GM18507 (cell line): Measurements from ENCODE around the gene MCUR1.
A peak's percentile ranks its signal among the peaks of the same experiment; 100 is the strongest.
"Not testable (repeated sequence)": the region's sequence is repeated elsewhere in the genome, so short reads cannot be mapped to it uniquely, and the experiment has no call there.

ENCODE experiments used
- DNase-seq: peaks from one replicate; pipeline ENCODE4 v3.0.0; 2011; ENCODE audit warnings: low read depth; ENCODE audit not compliant: insufficient read length; ENCODE audit errors: extremely low spot score
- FAIRE-seq: peaks from 2 replicates; lab custom pipeline; 2011; peaks lifted over from hg19 to GRCh38; lab: Jason Lieb, UNC

MCUR1 gene

DNA sequence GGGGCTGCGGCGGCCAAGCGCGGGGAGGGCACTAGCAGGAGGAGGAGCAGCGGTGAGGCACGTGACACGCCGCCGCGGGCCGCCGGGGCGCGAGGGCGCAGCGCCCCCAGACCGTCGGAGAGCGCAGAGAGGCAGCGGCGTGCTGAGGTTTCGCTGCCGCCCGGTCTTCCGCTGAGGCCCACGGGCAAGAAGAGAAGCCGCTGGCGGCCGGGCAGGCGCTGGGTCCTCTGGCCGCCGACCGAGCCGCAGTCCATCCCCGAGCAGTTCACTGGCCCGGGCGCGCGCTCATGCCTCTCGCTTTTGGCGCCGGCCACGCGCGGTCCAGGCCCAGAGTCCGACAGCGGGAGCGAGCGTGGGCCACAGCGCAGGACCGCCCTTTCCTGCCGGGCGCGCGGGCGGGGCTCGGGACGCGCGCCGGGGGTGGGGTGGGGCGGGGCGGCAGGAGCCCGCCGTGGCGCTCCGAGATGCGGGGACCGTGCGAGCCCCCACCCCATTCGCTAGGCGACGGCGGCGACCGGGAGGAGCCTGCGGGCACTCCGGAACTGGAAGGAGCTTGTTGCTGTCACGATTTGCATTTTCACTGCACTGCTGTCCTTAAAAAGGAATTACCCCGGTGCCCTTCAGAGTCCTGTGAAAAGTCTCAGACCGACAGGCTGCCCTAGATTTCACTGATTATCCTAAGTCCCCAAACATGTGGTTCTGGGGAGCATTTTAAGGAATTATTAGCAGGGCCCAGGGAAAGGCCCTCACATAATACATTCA lies at the start of gene MCUR1:
Gene MCUR1 (minus strand): TSS at position 382 of the 762 bp plus-strand sequence. CDS start 128 bp downstream, at position 254.
- peak; percentile 95 for FAIRE-seq
- peak; percentile 81 for DNase-seq

- FAIRE-seq: no peak
Measured at GRCh38 chr6:13863699-13864155, 49.4 kb upstream of the MCUR1 start.

DNA sequence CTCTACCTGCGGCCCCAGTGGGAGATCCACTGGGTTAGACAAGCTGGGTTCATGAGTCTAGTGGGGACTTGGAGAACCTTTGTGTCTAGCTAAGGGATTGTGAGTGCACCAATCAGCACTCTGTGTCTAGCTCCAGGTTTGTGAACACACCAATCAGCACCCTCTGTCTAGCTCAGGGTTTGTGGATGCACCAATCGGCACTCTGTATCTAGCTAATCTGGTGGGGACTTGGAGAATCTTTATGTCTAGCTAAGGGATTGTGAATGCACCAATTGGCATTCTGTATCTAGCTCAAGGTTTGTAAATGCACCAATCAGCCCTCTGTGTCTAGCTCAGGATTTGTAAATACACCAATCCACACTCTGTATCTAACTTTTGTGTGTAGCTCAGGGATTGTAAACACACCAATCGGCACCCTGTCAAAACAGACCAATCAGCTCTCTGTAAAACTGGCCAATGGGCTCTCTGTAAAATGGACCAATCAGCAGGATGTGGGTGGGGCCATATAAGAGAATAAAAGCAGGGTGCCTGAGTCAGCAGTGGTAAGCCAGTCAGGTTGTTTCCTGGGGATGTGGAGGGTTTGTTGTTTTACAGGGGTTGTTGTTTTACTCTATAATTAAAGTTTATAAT lies 46.3 kb upstream of the MCUR1 start:
- not testable (repeated sequence) for DNase-seq, FAIRE-seq

More at GRCh38 chr6:13863699-13864155, 49.4 kb upstream of the MCUR1 start:
- DNase-seq: no peak

- FAIRE-seq (no peak), DNase-seq (no peak)
Measured at GRCh38 chr6:13859871-13860555, 45.7 kb upstream of the MCUR1 start.

- FAIRE-seq (no peak), DNase-seq (no peak)
Measured at GRCh38 chr6:13854716-13855250, 40.4 kb upstream of the MCUR1 start.

- FAIRE-seq (no peak), DNase-seq (no peak)
Measured at GRCh38 chr6:13853871-13854270, 39.5 kb upstream of the MCUR1 start.

DNA sequence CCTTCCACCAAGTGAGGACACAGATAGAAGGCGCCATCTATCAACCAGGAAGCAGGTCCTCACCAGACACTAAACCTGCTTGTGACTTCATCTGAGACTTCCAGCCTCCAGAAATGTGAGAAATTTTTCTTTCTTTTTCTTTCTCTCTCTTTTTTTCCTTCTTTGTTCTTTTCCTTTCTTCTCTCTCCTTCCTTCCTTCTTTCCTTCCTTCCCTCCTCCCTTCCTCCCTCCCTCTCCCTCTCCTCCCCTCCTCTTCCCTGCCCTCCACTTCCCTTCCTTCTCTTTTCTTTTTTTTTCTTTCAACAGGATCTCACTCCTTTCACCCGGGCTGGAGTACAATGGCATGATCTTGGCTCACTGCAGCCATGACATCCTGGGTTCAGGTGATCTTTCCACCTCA lies 37.4 kb upstream of the MCUR1 start:
- FAIRE-seq: no peak
- DNase-seq: no peak

GRCh38 chr6:13851330-13851729 lies 37.0 kb upstream of the MCUR1 start:
- FAIRE-seq: no peak

DNA sequence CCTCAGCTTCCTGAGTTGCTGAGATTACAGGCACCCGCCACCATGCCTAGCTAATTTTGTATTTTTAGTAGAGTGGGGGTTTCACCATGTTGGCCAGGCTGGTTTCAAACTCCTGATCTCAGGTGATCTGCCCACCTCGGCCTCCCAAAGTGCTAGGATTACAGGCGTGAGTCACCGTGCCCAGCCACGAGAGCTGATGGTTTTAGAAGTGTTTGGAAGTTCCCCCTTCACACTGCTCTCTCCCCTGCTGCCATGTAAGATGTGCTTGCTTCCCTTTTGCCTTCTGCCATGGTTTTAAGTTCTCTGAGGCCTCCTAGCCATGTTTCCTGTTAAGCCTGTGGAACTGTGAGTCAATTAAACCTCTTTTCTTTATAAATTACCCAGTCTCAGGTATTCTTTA lies 36.3 kb upstream of the MCUR1 start:
- FAIRE-seq, DNase-seq: not testable (repeated sequence)

More at GRCh38 chr6:13851330-13851729, 37.0 kb upstream of the MCUR1 start:
- no peak for DNase-seq

DNA sequence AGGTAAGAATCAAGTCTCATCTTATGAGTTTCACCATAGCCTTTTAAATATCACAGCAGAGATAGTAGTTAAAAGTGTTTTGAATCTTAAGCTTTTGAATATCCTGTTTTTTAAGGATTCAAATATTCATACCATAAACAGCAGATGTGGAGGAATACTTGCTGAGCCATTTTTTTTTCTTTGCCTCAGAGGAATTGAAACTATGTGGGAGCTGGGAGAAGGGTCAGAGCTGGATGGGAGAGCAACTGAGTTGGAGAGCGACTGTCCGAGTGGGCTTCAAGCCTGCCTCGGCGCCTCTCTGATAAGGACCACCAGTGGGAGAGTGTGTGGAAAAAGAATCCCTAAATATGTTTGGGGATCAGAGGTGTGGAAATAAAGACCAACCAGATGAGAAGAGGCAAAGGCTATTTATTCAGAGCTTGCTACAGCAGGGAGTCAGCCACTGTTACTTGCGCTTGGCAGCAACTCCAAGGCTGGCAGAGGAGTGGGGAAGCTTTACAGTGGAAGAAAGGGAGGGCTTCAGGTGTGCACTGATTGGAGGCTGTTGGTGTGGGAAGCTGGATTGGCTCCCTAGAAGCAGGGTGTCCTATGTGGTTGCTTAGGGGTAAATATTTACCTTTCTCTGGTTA lies 34.3 kb upstream of the MCUR1 start:
- DNase-seq: no peak
- no peak for FAIRE-seq

GRCh38 chr6:13847326-13848050 lies 33.1 kb upstream of the MCUR1 start:
- DNase-seq (no peak), FAIRE-seq (no peak)

GRCh38 chr6:13846841-13847240 lies 32.5 kb upstream of the MCUR1 start:
- DNase-seq: no peak

DNA sequence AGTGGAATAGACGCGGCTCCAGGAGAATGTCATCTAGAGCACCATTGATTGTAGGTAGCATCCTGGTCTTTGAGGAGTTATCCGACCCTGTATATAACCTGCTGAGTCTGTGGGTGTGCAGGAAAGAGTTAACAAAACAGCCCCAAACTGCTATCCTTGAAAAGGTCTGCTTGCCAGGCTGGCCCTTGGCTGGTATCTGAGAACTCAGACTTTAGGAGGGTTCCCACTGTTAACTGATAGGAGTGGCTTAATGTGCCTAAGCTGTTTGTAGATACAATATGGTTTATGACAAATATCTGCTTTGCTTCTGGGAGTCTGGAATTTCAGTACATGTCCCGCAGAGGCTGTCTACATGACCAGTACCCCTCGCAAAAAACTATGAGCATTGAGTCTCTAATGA lies 27.6 kb upstream of the MCUR1 start:
- no peak for FAIRE-seq

More at GRCh38 chr6:13846841-13847240, 32.5 kb upstream of the MCUR1 start:
- FAIRE-seq: no peak

DNA sequence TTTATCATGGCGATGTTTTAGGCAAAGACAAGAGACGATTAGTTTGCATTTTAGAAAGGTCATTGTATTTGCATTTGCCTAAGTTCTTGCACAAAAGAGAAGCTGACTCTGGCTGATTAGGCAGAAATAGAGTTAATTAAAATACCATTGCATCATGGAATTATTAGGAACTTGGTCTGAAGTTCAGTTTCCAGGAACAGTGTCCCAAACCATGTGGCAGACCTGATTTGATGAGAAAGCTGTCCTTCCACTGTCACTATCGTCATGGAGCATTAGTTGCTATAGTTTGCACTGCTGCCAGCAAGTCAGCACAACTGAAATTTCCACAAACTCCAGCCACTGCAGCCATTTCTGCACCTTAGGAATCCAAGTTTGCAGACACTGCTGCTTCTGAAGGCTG lies 24.3 kb upstream of the MCUR1 start:
- DNase-seq (no peak), FAIRE-seq (no peak)

More for the DNA sequence above, 27.6 kb upstream of the MCUR1 start:
- no peak for DNase-seq

DNA sequence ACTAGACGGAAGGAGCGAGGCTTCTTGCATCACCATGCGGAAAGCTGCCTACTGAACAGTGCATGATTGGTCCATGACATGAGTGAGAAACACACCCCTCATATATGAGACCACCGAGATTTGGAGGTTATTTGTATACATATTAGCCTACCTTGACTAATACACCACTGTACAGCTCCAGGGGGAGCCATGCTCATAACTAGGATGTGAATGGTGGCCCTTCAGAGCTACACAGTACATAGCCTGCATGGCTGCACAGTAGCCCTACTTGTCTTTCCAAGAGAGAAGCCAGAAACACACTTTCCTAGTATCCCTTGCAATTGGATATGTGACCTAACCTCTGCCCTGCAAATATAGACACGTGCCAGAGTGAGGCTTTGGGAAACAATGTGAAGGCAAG lies 21.8 kb upstream of the MCUR1 start:
- DNase-seq (no peak), FAIRE-seq (no peak)

GRCh38 chr6:13834790-13835189 lies 20.4 kb upstream of the MCUR1 start:
- DNase-seq (no peak), FAIRE-seq (no peak)

- not testable (repeated sequence) for FAIRE-seq, DNase-seq
Measured at GRCh38 chr6:13834018-13834417, 19.7 kb upstream of the MCUR1 start.

- FAIRE-seq: no peak
- no peak for DNase-seq
Measured at GRCh38 chr6:13832778-13833177, 18.4 kb upstream of the MCUR1 start.

DNA sequence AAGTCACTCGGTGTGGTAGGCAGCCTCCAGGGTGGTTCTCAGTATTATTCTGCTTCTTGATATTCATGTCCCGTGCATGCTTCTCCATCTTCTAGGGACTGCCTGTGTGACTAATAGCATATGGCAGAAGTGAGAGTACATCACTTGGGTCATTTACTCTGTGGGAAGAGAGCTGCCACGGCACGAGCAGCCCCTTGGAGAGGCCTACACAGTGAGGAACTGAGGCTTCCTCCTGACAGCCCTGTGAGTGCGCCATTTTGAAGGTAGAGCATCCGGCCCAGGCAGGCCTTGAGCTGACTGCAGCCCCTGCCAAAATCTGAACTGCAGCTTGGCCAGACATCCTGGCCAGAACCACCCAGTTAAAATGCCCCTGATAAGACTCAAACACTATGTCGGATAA lies 17.3 kb upstream of the MCUR1 start:
- DNase-seq (no peak), FAIRE-seq (no peak)
